H1 (cell line): ENCODE results near the gene RABIF. TPM values are rescaled to one million over a fixed set of nuclear protein-coding genes. Genes with fewer than 3 reads are reported as not detected.

ENCODE experiments used
- BACH1 ChIP-seq: IDR thresholded peaks from 2 replicates; pipeline ENCODE4 v1.6.1; 2012; ENCODE audit warnings: low read length, improper control_type of control experiment
- BRCA1 ChIP-seq: IDR thresholded peaks from 2 replicates; pipeline ENCODE4 v1.6.1; 2012; ENCODE audit warnings: low read depth, low read length, improper control_type of control experiment
- RAD21 ChIP-seq, 2 experiments: IDR thresholded peaks in 1 of 2; conservative IDR thresholded peaks in 1 of 2; 2 replicates each; pipeline ENCODE4 v1.6.1; 2011; ENCODE audit warnings: low read depth in 2 of 2, low read length in 2 of 2, improper control_type of control experiment in 1 of 2, inconsistent platforms in 1 of 2, mild to moderate bottlenecking in 1 of 2, moderate library complexity in 1 of 2
- YY1 ChIP-seq: IDR thresholded peaks from 2 replicates; pipeline ENCODE4 v1.6.1; 2011; ENCODE audit warnings: low read depth, mild to moderate bottlenecking, low read length
- polyA plus RNA-seq, 7 experiments: library from polyadenylated mRNA; depleted of rRNA in 3 of 7; stranded (reverse) in 5 of 7; unstranded in 2 of 7; fragments of >200 nt in 5 of 7; fragments of 200-250 nt in 2 of 7; gene quantifications; 1 replicate in 5 of 7; 2 replicates in 1 of 7; 4 replicates in 1 of 7; pipeline versions ENCODE4 v1.2.1 to v1.2.3, GENCODE V29; 2011 to 2013; ENCODE audit warnings: missing spikeins in 2 of 7, mixed read lengths in 2 of 7
- total RNA-seq: library from RNA; stranded (reverse); fragmentation: NEBNext Ultra II Directional; extraction: Animal tissue kit (Norgen Biotek cat#: 25700); gene quantifications from 2 replicates; pipeline ENCODE4 v1.2.1, GENCODE V29; 2021

Gene RABIF
- total and polyA plus RNA-seq, 2 of the 8 experiments (the other 6 are each of a cell fraction or from before 2014, with no cell fraction given): 5.6 to 6.9 TPM

DNA sequence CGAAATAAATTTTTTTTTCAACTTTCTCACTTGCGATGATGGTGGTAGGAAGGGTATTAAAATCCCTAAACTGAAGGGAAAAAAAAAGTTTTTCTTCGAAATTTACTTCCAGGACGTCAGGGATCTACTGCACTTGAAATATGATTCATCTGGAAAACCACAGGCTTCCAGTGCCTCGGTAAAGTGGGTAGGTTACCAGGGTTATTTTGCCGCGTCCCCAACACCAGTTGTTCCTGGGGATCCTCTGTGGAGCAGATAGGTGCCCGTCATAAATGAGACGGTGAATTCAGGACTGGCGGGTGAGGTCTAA, 773 bp downstream of the RABIF start (continued):
- no peak for TF ChIP-seq BACH1
- no peak for TF ChIP-seq YY1
- TF ChIP-seq BRCA1: no peak
- no peak for TF ChIP-seq RAD21 (IDR thresholded peaks at IDR 0.05 in 1 of 2, conservative IDR thresholded peaks at IDR 0.05 in 1 of 2; ENCODE audit: low read depth in 2 of 2, low read length in 2 of 2)
